Mucosa of descending colon (tissue), 3 donors: ENCODE data around the gene TAGLN3. TPM values are rescaled to one million over a fixed set of nuclear protein-coding genes. Genes with fewer than 3 reads are reported as not detected.

Source experiments
- ATAC-seq: fragments of 200-7000 bp; cut with Tn5 transposase; one replicate; pipeline ENCODE4 v1.9.1; 2020; ENCODE audit warnings: mild to moderate bottlenecking, moderate library complexity
- DNase-seq, 3 donors: peaks; one replicate each; pipeline ENCODE4 v3.0.0-alpha.2; 2020
- H3K36me3 ChIP-seq: fragments of 200-600 bp; one replicate; pipeline ENCODE4 v1.8.0; 2021; ENCODE audit warnings: low read depth, mild to moderate bottlenecking
- H3K4me1 ChIP-seq: fragments of 200-600 bp; one replicate; pipeline ENCODE4 v1.8.0; 2021; ENCODE audit warnings: low read depth, mild to moderate bottlenecking
- H3K4me3 ChIP-seq: fragments of 200-600 bp; one replicate; pipeline ENCODE4 v1.8.0; 2021; ENCODE audit warnings: mild to moderate bottlenecking
- H3K9me3 ChIP-seq: fragments of 200-600 bp; one replicate; pipeline ENCODE4 v1.8.0; 2021; ENCODE audit warnings: mild to moderate bottlenecking
- intact Hi-C, 2 donors: fragments of 100-400 bp; cut with DNase I in 1 of 2; cut with micrococcal nuclease in 1 of 2; formaldehyde crosslinking; loops; one replicate each; pipeline versions ENCODE4 v1.11.0 to v1.11.1; 2022; cut with DNase I, micrococcal nuclease
- total RNA-seq, 3 donors: library from RNA; stranded (reverse); fragmentation: NEBNext Ultra II Directional in 2 of 3; extraction: Animal tissue kit (Norgen Biotek cat#: 25700) in 2 of 3; gene quantifications; one replicate each; pipeline versions ENCODE4 v1.2.1 to v1.2.4, GENCODE V29; 2021 to 2023
- TF ChIP-seq, protein P1 (sequence below): fragments of 200-600 bp; IDR thresholded peaks from one replicate; pipeline ENCODE4 v1.8.0; 2022; ENCODE audit warnings: antibody characterized with exemption, mild to moderate bottlenecking
- donor health status: DM: no; HTN: no; CAD: no; lungs with moderate emphysema.
- donor health status: DM: no; HTN: no; CAD: no.
- donor health status: DM: no; HTN: yes; CAD: no.

TAGLN3 gene
- total RNA-seq, 3 donors from 2014 or later = 0.27 to 14.7 (median 0.49) TPM

DNA sequence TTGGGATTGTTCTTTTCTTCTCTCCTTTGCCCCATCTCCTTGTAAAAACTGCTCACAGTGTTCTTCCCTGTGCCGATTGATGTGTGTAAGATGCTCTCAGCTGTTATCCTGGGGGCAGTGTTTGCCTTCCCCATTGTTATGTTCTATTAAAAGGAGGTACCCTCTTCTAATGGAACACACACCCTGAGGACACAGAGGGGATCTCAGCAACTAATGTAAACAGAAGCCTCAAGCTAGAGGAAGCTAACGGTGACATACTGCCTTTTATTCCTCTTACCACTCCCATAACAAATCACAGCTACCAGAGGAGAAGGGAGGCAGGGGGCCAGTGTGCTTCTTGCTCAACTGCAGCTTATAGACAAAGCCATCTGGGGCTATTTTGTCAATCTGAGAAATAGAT lies 2.2 kb downstream of the TAGLN3 start:
- no peaks in the 10 kb centered on the region for H3K4me1 ChIP-seq
- DNase-seq (no peak), ATAC-seq (no peak)
- TF ChIP-seq, protein P1, sequence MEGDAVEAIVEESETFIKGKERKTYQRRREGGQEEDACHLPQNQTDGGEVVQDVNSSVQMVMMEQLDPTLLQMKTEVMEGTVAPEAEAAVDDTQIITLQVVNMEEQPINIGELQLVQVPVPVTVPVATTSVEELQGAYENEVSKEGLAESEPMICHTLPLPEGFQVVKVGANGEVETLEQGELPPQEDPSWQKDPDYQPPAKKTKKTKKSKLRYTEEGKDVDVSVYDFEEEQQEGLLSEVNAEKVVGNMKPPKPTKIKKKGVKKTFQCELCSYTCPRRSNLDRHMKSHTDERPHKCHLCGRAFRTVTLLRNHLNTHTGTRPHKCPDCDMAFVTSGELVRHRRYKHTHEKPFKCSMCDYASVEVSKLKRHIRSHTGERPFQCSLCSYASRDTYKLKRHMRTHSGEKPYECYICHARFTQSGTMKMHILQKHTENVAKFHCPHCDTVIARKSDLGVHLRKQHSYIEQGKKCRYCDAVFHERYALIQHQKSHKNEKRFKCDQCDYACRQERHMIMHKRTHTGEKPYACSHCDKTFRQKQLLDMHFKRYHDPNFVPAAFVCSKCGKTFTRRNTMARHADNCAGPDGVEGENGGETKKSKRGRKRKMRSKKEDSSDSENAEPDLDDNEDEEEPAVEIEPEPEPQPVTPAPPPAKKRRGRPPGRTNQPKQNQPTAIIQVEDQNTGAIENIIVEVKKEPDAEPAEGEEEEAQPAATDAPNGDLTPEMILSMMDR = no peak
- H3K4me3 ChIP-seq = no peak overlapping the region
- H3K9me3 ChIP-seq = no peaks in the 10 kb centered on the region
- intact Hi-C loops = no loop called here
- H3K36me3 ChIP-seq = no peaks in the 10 kb centered on the region

DNA sequence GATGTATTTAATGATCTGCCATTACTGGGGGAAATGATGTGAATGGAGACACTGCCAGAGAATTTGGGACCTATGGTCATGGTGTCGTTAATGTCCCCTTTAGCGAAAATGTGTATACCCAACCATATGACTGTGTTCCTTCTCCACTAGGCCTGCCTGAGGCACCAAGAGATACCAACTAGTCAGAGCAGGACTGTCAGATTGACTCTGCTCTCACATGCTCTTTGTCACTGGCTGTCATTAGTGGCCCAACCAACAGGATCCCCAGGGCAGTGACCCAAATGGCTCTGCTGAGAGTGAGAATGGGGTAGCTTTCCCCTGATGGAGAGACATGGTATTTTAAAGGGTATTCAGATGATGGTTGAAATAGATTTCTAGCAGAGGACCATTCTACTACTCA lies 2.8 kb downstream of the TAGLN3 start:
- no peaks in the 10 kb centered on the region for H3K36me3 ChIP-seq
- ATAC-seq = no peak
- TF ChIP-seq, protein P1 = no peak

DNA sequence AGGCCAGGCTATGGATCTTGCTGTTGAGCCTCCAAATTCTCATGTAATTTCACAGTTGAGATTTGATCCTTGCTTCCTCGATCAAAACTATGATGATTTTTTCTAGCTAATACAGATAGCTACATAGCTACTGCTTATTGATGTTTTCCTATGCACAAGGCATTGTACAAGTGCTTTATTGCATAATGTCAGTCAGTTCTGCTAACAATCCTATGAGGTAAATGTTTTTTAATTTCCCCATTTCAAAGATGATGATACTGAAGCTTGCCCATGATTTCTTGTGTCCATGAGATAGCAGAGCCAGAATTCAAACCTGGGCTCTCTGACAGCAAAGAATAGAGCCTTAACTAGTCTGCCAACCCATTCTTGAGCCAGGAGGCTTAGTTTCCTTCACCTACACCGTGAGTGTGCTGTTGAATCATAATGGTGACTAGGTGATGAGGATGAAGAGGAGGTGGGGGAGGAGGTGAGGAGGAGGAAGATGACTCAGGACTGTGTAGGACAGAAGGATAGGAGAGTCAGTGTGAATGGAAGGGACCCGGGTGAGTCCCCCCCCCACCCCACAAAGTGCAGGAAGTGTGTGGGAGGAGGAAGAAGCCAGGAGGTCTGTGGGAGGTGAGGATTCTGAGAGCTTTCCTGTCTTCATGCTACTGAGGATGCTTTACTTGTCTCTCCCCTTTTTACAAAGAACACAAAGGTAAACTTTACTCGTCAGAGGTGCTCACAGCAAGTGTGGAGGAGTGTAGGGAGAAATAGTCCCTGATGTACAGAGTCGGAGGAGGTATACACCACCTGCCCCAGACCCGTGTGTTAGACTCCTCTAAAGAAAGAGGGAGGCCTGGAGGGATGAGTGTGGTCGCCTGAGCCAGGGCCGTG lies 3.6 kb downstream of the TAGLN3 start:
- H3K9me3 ChIP-seq = no peaks in the 10 kb centered on the region
- intact Hi-C loops = no loop called here
- H3K4me1 ChIP-seq = no peaks in the 10 kb centered on the region
- no peaks in the 10 kb centered on the region for H3K36me3 ChIP-seq
- TF ChIP-seq, protein P1 = no peak
- no peak for DNase-seq
- ATAC-seq = no peak
- no peak overlapping the region for H3K4me3 ChIP-seq

More for the DNA sequence above, 2.8 kb downstream of the TAGLN3 start:
- no peak for DNase-seq
- no peaks in the 10 kb centered on the region for H3K4me1 ChIP-seq
- no peak overlapping the region for H3K4me3 ChIP-seq
- H3K9me3 ChIP-seq = no peaks in the 10 kb centered on the region
- intact Hi-C loops = no loop called here

DNA sequence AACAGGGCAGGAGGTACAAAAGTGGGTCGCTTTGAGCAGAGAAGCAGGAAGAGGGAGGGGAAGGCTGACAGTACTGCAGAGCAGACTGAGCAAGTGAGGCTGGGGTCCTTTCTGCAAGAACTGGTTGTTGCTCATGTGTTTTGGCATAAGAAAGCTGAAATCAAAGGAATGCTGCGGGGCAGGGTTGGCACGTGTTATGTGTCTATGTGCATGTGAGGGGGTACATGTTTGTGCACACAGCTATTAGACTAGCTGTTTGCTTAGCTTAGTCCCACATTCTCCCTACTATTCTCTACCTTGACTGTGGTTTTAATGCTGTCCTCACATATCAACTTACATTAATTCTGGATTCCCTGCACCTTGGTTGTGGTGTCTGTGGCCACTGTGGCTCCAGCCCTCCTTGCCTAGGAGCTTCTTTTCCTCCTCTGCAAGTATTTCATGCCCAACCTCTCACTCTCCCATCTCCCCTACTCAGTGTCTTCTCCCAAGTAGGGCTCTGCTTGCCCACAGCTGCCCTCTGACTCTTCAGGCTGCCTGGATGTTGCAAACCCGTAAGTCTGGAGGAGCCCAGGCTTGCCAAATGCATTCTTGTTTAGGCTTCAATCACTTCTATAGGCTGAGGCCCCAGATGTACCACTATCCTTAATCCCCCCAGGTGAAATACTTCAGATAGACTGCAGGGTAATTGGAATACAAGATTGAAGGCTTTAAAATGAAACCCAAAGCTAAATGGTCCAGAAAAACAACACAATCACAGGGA lies 4.8 kb downstream of the TAGLN3 start:
- H3K4me3 ChIP-seq = no peak overlapping the region
- H3K9me3 ChIP-seq = no peaks in the 10 kb centered on the region
- intact Hi-C loops = no loop called here

DNA sequence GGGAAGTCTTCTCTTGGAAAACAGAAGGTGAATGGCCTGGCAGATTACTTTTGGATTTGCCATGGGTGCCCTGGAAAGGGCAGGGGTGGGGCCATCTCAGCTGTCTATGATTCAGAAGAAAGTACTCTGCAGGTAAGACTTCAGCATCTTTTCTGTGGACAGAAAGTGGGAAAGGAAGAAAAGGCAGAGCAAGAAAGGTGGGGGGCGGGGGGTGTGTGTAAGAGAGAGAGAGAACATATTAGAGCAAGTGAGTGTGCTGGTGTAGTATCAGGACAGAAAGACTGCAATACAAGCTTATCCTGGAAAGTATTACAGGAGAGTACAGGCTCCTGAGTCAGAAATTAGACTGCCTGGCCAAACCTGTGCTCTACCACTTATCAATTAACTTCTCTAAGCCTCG lies 5.5 kb downstream of the TAGLN3 start:
- intact Hi-C loops = no loop called here
- Histone ChIP-seq H3K4me1 (no peaks in the 10 kb centered on the region), H3K9me3 (no peaks in the 10 kb centered on the region), H3K36me3 (no peaks in the 10 kb centered on the region), H3K4me3 (no peak overlapping the region)
- DNase-seq = no peak
- TF ChIP-seq, protein P1 = no peak
- ATAC-seq = no peak

More for the DNA sequence above, 4.8 kb downstream of the TAGLN3 start:
- DNase-seq (no peak), ATAC-seq (no peak)
- no peaks in the 10 kb centered on the region for H3K4me1 ChIP-seq
- H3K36me3 ChIP-seq = no peaks in the 10 kb centered on the region
- TF ChIP-seq, protein P1 = no peak
